Activated T-helper 1 cell treated with anti-CD3 and anti-CD28 coated beads, Interleukin-2, amount 50 U/mL, for 16 hours (primary cell): ENCODE measurements around the gene ROBO4.

Experiments
- DNase-seq, 2 donors: peaks; one replicate each; pipeline ENCODE4 v3.0.0-alpha.2; 2020; ENCODE audit warnings: low read depth in 1 of 2, low spot score in 1 of 2

Gene ROBO4

GRCh38 chr11:124843616-124843910, 54.1 kb downstream of the ROBO4 start:
- DNase-seq = no peak

GRCh38 chr11:124842305-124842704, 55.4 kb downstream of the ROBO4 start:
- DNase-seq = no peak

GRCh38 chr11:124841840-124842239, 55.8 kb downstream of the ROBO4 start:
- DNase-seq = no peak

GRCh38 chr11:124841201-124841600, 56.5 kb downstream of the ROBO4 start:
- no peak for DNase-seq

GRCh38 chr11:124840666-124841065, 57.0 kb downstream of the ROBO4 start:
- DNase-seq = no peak

GRCh38 chr11:124839972-124840621, 57.6 kb downstream of the ROBO4 start:
- no peak for DNase-seq

- DNase-seq = no peak
Observed at GRCh38 chr11:124839128-124839971, 58.3 kb downstream of the ROBO4 start.

- no peak for DNase-seq
Observed at GRCh38 chr11:124838805-124839127, 58.9 kb downstream of the ROBO4 start.

- no peak for DNase-seq
Observed at GRCh38 chr11:124837491-124837856, 60.2 kb downstream of the ROBO4 start.

GRCh38 chr11:124835918-124836317, 61.7 kb downstream of the ROBO4 start:
- DNase-seq = no peak

GRCh38 chr11:124834526-124835180, 63.0 kb downstream of the ROBO4 start:
- DNase-seq = no peak
